Activated CD4-positive, alpha-beta T cell treated with anti-CD3 and anti-CD28 coated beads, Interleukin-2, amount 50 U/mL, for 4 hours (primary cell): Measurements from ENCODE around the gene MSX2.

Experiments
- DNase-seq, 2 experiments: peaks; one replicate each; pipeline ENCODE4 v3.0.0-alpha.2; 2020

MSX2 gene

GRCh38 chr5:174724484-174725260, at the start of gene MSX2:
Gene MSX2, plus strand, starts transcription at chr5:174724582. Its CDS starts 78 bp downstream, at chr5:174724660.
- DNase-seq, result no peak

DNA sequence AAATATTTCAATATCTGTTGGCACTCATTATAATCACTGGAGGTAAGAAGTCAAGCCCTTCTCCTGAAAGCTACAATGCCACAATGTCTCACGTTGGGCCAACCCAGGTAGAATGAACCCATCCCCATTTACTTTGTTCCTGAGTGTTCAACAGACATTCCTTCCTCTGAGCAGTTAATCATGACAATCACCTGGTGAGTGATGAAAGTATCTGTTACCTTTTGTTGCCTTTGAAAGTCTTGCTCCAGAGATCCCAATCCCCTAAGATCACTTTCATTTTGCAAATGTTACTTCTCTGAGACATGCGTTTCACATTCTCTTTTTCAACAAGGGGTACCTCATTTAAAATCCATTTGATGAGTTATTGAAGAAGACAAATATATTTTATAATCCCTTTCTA, 49.3 kb upstream of the MSX2 start:
- DNase-seq, result no peak

DNA sequence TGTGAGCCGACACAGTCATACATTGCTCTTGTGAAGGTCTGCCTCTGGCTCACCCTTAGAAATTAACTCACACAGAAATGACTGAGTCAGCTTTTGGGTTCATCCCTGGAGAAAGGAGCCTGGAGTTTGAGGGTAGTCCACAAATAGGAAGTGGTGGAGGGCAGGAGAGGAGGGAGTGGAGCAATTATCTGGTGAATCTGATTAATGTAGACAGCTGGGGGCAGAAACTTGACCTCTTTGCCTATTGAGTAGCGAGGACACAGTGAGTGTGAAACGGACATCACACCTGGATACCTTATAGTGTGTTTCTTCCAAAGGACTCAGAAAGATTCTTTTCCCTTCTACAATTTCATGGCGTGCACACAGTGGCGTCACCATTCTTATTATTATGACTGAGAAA, 48.5 kb upstream of the MSX2 start:
- DNase-seq, result no peak

GRCh38 chr5:174678107-174678506, 46.3 kb upstream of the MSX2 start:
- no peak for DNase-seq

GRCh38 chr5:174680901-174681565, 43.3 kb upstream of the MSX2 start:
- no peak for DNase-seq

- no peak for DNase-seq
Measured at GRCh38 chr5:174687503-174687902, 36.9 kb upstream of the MSX2 start.

GRCh38 chr5:174688441-174689354, 35.7 kb upstream of the MSX2 start:
- DNase-seq, result no peak

- no peak for DNase-seq
Measured at GRCh38 chr5:174690271-174690670, 34.1 kb upstream of the MSX2 start.

DNA sequence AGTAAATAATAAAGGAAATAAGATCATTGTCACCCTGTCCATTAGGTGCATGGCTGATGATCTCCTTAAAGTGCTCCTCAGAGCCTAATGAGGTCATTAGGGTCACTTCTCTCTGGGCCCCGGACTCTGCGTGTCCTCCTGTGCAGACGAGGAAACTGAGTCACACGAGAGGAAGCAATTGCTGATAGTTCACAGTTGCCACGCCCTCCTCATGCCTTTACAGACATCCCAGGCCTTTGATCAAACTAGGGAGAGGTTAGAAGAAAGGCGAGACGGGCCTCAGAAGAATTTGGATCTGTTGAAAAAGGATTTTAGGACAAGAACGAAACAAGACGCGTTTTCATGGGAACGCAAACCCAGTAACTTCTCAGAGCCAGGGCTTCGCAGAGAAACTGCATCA, 32.0 kb upstream of the MSX2 start:
- no peak for DNase-seq

- no peak for DNase-seq
Measured at GRCh38 chr5:174692982-174693422, 31.4 kb upstream of the MSX2 start.

- no peak for DNase-seq
Measured at GRCh38 chr5:174693697-174694385, 30.5 kb upstream of the MSX2 start.

DNA sequence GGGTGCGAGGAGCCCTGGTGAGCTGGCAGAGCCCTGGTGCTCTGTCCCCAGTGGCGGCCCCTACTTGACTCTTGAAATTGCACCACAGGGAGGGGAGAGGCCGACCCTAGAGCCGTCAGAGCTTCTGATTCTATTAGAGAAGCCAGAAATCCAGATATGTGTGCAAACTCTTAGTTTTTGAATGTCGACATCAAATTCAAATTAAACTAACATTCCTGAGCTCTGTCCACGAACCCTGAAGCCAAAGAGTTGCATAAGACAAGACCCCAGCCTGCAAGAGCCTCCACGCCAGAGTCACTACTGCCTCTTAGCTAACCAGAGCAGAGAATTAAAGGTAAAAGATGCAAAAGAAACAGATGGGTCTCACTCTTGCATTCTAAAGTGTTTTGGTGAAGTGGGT, 29.8 kb upstream of the MSX2 start:
- DNase-seq, result no peak

GRCh38 chr5:174698156-174698555, 26.2 kb upstream of the MSX2 start:
- DNase-seq, result no peak

DNA sequence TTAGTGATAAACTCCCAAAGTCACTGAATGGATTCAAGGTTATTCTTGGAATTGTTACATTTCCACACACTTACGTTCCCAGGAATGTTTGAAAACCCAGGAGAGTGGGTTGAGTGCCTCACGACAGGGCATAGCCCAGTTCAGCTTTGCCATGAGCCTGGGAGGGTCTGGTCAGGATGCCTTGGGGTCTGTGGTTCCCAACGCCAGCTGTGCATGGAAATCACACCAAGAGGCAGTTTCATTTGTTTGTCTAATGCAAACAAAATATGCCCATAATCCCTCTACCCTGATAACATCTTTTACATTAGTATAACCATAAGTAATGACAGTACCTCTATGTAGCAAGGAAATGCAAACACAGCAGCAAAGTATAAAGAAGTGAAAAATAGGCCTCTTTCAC, 25.3 kb upstream of the MSX2 start:
- DNase-seq, result no peak

DNA sequence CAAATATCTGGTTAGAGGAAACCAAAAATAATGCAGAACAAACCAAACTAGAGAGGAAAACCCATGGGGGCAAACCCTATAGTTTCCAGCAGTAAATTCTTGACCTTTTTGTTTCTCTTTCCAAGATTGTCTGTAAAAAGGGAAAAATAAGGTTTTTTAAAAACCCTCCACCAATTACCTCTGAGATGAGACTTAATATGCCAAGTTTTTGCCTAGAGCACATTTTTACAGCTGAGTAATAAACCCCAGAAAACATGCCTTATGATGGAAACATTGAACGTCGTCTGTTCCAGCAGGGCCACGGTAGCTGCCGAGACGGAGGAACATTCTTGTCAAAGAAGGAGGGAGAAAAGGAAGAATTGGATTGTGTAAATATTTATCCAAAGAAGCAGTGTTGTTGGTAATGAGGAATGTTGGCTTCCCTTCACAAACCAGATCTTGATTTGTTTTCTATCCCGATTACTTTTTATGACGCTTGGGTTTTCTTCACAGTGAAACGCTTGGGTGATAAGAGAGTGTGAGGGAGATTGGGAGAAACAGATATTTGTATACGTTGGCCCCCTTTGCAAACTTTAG, 17.3 kb upstream of the MSX2 start:
- no peak for DNase-seq

GRCh38 chr5:174707671-174708070, 16.7 kb upstream of the MSX2 start:
- no peak for DNase-seq

GRCh38 chr5:174708476-174709207, 15.7 kb upstream of the MSX2 start:
- DNase-seq, result no peak

DNA sequence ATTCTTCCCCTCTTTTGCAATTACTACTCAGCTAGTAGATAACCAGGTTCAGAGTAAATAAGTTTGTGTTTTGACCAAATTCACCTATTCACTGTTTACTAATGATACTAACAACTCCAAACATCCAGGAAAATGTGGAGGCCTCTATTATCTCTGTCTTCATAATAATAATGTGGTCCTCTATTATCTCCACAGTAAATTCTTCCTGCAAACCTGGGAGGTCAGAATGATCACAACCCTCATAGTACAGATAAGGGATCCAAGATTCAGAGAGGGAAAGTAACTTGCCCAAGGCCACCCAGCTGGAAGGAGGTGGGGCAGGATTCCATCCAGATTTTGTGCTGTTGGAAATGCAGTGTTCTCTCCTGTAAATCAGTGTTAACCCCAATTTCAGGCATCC, 9.6 kb upstream of the MSX2 start:
- DNase-seq, result no peak

GRCh38 chr5:174715804-174716203, 8.6 kb upstream of the MSX2 start:
- DNase-seq, result no peak

DNA sequence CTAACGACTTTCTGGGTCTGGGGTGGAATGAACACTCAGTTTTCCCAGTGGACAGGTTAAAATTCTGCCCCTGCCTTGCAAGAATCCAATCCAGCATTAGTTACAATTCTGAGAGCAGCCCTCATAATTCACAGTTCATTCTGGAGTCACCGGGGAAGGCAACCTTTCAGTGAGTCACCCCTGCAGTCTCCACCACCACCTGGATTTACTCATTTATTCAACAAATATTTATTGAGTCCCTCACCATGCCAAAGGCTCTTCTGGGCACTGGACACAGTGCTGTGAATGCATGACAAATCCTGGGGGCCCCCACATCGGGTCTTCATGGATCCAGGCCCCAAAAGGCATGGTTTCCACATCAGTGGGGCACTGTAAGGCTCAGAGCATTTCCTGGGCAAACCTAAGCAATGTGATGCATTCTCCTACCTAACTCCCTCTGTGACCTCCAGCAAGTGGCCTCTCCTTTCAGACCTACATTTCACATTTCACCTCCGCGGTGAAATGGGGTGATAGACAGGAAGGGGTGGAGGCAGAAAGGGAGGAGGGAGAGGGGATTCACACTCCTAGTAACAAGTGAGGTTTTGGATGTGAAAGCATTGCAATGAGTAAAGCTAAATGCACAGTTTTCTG, 6.4 kb upstream of the MSX2 start:
- DNase-seq, result no peak
